Epithelial cell of proximal tubule (primary cell): ENCODE results near the gene PPP2R2C. TPM values are rescaled to one million over a fixed set of nuclear protein-coding genes. Genes with fewer than 3 reads are reported as not detected.

ENCODE experiments used
- DNase-seq: peaks from one replicate; pipeline ENCODE4 v3.0.0-alpha.2; 2011; ENCODE audit warnings: low read depth
- H3K4me3 ChIP-seq: 2 replicates; pipeline ENCODE4 v1.5.1; 2011; ENCODE audit warnings: low read depth, mild to moderate bottlenecking, low read length
- total RNA-seq: library from RNA; depleted of rRNA; stranded (reverse); fragments of >200 nt; gene quantifications from 2 replicates; pipeline ENCODE4 v1.2.3, GENCODE V29; 2015
- TF ChIP-seq, protein P1 (sequence below): conservative IDR thresholded peaks from 2 replicates; pipeline ENCODE4 v1.5.1; 2012; ENCODE audit warnings: low read depth, mild to moderate bottlenecking, low read length

The PPP2R2C gene
- total RNA-seq, 1 donor from 2014 or later = not detected

- DNase-seq = no peak
- TF ChIP-seq, protein P1, sequence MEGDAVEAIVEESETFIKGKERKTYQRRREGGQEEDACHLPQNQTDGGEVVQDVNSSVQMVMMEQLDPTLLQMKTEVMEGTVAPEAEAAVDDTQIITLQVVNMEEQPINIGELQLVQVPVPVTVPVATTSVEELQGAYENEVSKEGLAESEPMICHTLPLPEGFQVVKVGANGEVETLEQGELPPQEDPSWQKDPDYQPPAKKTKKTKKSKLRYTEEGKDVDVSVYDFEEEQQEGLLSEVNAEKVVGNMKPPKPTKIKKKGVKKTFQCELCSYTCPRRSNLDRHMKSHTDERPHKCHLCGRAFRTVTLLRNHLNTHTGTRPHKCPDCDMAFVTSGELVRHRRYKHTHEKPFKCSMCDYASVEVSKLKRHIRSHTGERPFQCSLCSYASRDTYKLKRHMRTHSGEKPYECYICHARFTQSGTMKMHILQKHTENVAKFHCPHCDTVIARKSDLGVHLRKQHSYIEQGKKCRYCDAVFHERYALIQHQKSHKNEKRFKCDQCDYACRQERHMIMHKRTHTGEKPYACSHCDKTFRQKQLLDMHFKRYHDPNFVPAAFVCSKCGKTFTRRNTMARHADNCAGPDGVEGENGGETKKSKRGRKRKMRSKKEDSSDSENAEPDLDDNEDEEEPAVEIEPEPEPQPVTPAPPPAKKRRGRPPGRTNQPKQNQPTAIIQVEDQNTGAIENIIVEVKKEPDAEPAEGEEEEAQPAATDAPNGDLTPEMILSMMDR = no peak
- no peak overlapping the region for H3K4me3 ChIP-seq
Observed at GRCh38 chr4:6396696-6397236, 75.6 kb downstream of the PPP2R2C start.

DNA sequence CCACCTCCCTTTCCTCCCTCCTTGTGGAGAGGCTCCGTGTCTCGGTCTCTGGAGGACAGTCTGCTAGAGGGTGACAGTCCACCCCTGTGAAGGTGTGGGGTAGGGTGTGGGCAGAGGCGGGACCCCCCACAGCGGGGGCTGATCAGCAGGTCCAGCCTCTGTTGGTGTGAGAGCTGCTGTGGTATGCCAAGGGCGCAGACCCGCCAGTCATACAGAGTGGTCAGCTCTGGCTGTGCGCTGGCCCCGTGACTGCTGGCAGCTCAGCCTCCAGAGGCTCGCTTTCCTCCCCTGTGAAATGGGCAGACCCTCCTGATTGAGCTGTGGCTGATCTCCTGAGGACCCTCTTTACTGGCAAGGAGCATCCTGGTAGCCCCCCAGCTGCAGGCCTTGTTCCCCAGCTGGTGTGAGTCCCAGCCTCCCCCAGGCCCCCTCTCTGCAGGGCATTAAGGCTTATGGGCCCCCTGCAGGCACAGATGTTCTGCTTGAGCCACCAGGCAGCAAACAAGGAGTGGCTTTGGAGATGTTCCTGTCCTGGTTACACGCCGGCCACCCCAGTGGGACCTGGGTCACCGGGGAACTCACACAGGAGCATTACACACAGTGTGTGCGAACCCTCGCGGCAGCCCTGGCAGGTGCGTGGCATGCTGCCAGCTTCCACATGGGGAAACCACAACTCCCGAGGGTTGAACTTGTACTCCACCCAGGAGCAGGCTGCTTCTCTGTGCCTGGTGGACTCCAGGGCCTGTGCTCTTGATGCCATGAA is 76.8 kb downstream of the PPP2R2C start:
- no peak for DNase-seq

DNA sequence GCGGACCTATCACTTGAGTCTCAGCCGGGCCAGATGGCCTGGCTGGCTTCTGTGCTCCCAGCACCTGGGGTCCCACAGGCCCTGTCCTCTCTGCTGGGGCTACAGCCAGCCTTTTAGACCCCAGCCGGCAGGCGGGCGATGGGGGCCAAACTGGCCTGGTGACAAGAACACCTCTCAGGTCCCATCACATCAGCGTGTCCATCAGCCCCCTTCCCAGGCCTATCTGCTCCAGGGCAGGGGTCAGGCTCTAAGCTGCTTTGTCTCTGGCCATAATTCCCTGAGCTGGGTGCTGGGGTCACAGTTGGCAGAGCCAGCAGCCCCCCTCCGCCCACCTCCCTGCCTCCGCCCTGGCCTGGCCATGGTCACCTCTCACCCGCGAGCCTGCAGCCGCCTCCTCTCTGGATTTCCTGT is 77.7 kb downstream of the PPP2R2C start:
- TF ChIP-seq, protein P1 = no peak
- no peak overlapping the region for H3K4me3 ChIP-seq
- no peak for DNase-seq

More for the DNA sequence above, 76.8 kb downstream of the PPP2R2C start:
- H3K4me3 ChIP-seq = no peak overlapping the region
- TF ChIP-seq, protein P1 = no peak

GRCh38 chr4:6393544-6394475 is 78.6 kb downstream of the PPP2R2C start:
- no peak overlapping the region for H3K4me3 ChIP-seq
- DNase-seq = no peak
- TF ChIP-seq, protein P1 = no peak

DNA sequence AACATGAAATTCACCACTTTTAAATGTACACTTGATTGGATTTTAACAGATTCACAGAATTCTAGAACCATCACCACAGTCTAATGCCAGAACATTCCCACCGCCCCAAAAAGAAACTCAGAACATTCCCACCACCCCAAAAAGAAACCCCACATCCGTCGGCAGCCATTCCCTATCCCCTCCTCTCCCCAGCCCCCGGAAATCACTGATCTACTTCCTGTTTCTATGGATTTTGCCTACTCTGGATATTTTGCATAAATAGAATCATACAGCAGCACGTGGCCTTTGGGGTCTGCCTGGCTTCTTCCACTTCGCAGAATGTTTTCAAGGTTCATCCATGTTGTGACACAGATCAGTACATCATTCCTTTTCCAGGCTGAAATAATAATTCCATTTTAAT is 79.3 kb downstream of the PPP2R2C start:
- DNase-seq = no peak
- no peak overlapping the region for H3K4me3 ChIP-seq
- TF ChIP-seq, protein P1 = no peak

DNA sequence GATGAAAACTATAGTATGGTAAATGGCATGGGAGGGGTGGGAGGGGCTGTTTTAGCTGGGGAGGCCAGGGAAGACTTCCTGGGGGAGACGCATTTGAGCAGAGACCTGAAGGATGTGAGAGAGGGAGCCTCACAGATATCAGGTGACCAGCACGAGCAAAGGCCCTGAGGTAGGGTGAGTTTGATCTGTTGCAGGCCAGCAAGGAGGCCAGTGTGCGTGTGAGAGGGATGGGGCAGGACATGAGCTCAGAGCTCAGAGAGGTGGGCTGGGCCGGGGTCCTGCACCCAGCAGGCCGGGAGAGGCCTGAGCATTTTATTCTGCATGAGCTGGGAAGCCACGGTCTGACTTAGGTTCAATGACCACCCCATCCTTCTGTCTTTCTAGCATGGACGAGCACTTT is 80.0 kb downstream of the PPP2R2C start:
- TF ChIP-seq, protein P1 = no peak
- DNase-seq = no peak
- no peak overlapping the region for H3K4me3 ChIP-seq
